ENCODE results near the gene CEP85.

- TF ChIP-seq CTCF (IDR thresholded peaks at IDR 0.05) (no peak), POLR2A (IDR thresholded peaks at IDR 0.05) (peak; percentile 43 to 70 (median 70))
These were observed 8.8 kb upstream of the CEP85 start for GRCh38 chr1:26225033-26225831.
